Neutrophil (primary cell): ENCODE data around the gene FGF14.

Experiments
- H3K27ac ChIP-seq: fragments of 200-600 bp; sonication (generic); 2 replicates; pipeline ENCODE4 v1.5.1; 2016; ENCODE audit warnings: mild to moderate bottlenecking, moderate library complexity
- H3K27me3 ChIP-seq: fragments of 200-600 bp; sonication (generic); 2 replicates; pipeline ENCODE4 v1.6.0; 2016; ENCODE audit warnings: mild to moderate bottlenecking
- H3K36me3 ChIP-seq: fragments of 200-600 bp; sonication (generic); 2 replicates; pipeline ENCODE4 v1.5.1; 2017
- H3K4me1 ChIP-seq, 2 experiments: fragments of 200-600 bp in 1 of 2; sonication (generic) in 1 of 2; 1 replicate in 1 of 2; 2 replicates in 1 of 2; pipeline versions ENCODE4 v1.5.1 to v1.6.1; 2013 to 2016; ENCODE audit warnings: low read depth in 1 of 2, low read length in 1 of 2, mild to moderate bottlenecking in 1 of 2, moderate library complexity in 1 of 2; ENCODE audit not compliant: control insufficient read depth in 1 of 2, insufficient read depth in 1 of 2
- H3K4me3 ChIP-seq, 2 experiments: fragments of 200-600 bp in 1 of 2; sonication (generic) in 1 of 2; 1 replicate in 1 of 2; 2 replicates in 1 of 2; pipeline ENCODE4 v1.5.1; 2013 to 2016; ENCODE audit warnings: low read depth in 1 of 2, low read length in 1 of 2, mild to moderate bottlenecking in 1 of 2, moderate library complexity in 1 of 2
- H3K9me3 ChIP-seq: fragments of 200-600 bp; sonication (generic); 2 replicates; pipeline ENCODE4 v1.5.1; 2016
- TF ChIP-seq, protein P1 (sequence below): fragments of 200-600 bp; sonication (generic); IDR thresholded peaks from 2 replicates; pipeline ENCODE4 v1.5.1; 2016; ENCODE audit warnings: antibody characterized with exemption

FGF14 gene

DNA sequence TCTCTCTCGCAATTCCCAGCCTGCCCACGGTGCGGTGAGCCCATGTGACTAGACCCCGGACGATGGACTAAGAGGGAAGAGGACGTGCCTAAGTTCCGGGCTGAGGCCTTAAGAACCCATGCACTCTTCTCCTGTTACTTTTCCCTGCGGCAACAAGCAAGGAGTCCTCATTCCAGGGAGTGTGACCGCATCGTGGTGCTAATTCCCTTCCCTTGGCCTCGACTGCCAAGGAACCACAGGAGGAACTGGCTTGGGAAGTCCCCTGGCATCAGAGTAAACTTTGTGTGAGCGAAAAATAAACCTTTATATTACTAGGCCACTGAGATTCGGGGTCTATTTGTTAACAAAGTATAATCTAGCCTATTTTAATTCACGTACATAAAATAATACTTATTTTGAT lies 34.0 kb downstream of the FGF14 start:
- Histone ChIP-seq H3K27ac (no peak overlapping the region), H3K9me3 (no peaks in the 10 kb centered on the region), H3K4me3 (no peak overlapping the region), H3K27me3 (no peaks in the 10 kb centered on the region), H3K36me3 (no peaks in the 10 kb centered on the region), H3K4me1 (no peaks in the 10 kb centered on the region)
- TF ChIP-seq, protein P1, sequence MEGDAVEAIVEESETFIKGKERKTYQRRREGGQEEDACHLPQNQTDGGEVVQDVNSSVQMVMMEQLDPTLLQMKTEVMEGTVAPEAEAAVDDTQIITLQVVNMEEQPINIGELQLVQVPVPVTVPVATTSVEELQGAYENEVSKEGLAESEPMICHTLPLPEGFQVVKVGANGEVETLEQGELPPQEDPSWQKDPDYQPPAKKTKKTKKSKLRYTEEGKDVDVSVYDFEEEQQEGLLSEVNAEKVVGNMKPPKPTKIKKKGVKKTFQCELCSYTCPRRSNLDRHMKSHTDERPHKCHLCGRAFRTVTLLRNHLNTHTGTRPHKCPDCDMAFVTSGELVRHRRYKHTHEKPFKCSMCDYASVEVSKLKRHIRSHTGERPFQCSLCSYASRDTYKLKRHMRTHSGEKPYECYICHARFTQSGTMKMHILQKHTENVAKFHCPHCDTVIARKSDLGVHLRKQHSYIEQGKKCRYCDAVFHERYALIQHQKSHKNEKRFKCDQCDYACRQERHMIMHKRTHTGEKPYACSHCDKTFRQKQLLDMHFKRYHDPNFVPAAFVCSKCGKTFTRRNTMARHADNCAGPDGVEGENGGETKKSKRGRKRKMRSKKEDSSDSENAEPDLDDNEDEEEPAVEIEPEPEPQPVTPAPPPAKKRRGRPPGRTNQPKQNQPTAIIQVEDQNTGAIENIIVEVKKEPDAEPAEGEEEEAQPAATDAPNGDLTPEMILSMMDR: no peak

DNA sequence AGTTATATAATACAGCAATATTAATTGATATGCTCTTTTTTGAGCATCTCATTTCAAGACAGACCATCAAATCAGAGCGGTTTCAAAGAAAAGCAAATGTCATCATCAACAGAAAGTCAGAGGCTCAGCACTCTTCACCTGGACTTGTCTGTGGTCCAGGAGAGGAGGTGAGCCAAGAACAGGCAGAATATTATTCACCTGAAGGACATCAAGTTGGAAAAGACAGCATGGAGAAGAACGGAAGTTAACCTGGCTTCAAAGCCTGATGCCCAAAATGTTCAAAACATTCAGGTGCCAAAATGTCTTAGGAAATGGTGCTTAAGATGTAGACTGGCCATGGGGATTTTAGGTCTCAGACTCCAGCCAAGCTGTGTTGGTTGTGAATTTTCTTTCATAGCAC lies 40.7 kb downstream of the FGF14 start:
- H3K9me3 ChIP-seq: no peaks in the 10 kb centered on the region
- no peaks in the 10 kb centered on the region for H3K27me3 ChIP-seq
- TF ChIP-seq, protein P1: no peak
- H3K27ac ChIP-seq: no peak overlapping the region
- H3K4me1 ChIP-seq: no peaks in the 10 kb centered on the region
- no peaks in the 10 kb centered on the region for H3K36me3 ChIP-seq
- H3K4me3 ChIP-seq: no peak overlapping the region

DNA sequence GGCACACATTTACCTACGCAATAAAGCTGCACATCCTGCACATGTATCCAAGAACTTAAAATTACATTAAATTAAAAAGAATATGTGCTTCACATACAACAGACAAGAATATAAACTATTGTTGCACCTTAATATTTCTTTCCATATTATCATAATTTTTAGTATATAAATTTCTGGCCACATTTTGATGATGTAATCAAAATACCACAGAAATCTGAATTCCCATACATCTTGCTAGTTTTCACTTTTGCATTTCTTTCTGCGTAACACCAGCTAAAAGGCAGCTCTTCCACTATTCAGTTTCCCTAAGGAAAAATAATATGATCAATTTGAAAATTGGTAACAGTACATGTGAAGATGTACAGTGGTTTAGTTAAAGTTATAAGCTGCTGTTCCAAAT lies 42.6 kb downstream of the FGF14 start:
- Histone ChIP-seq H3K36me3 (no peaks in the 10 kb centered on the region), H3K9me3 (no peaks in the 10 kb centered on the region), H3K4me1 (no peaks in the 10 kb centered on the region), H3K27me3 (no peaks in the 10 kb centered on the region), H3K4me3 (no peak overlapping the region), H3K27ac (no peak overlapping the region)
- TF ChIP-seq, protein P1: no peak

DNA sequence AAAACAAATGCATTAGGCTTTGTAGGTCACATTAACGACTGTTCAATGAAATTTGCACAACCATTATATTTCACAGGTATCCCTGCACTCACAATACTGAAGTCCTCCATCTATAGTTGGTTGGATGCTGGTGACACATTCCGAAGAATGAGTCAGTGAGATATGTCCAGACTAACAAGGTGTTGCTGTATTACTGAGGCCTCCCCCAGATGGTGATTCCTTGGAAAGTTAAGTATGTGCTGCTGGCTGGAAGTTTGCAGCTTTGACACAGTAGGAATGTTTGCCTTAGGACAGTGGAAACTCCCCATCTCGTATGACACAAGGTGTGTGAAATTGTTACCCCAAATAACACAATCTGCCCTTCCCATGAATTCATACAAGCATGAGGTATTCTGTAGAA lies 46.6 kb downstream of the FGF14 start:
- TF ChIP-seq, protein P1: no peak
- H3K4me3 ChIP-seq: no peak overlapping the region
- no peaks in the 10 kb centered on the region for H3K9me3 ChIP-seq
- H3K27me3 ChIP-seq: no peaks in the 10 kb centered on the region
- no peaks in the 10 kb centered on the region for H3K4me1 ChIP-seq
- H3K27ac ChIP-seq: no peak overlapping the region
- H3K36me3 ChIP-seq: no peaks in the 10 kb centered on the region

DNA sequence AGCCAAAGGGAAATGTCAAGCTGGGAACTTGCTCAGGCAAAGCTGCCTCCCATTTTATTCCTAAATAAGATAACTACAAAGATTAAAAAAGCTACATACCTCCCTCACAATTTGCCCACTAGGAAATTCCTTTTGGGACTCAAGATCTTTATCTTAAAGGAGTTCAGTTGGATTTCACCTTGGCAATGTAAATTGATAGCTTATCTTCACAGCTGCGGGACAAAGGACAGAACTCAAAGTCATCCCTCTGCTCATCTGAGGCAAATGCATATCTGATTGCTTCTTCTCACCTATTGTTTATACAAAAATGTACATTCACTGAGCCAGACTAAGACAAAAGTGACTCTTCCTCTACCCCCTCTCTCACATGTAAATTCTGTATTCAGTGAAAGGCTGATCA lies 47.8 kb downstream of the FGF14 start:
- no peak overlapping the region for H3K27ac ChIP-seq
- no peaks in the 10 kb centered on the region for H3K36me3 ChIP-seq
- no peaks in the 10 kb centered on the region for H3K4me1 ChIP-seq
- no peaks in the 10 kb centered on the region for H3K9me3 ChIP-seq
- no peaks in the 10 kb centered on the region for H3K27me3 ChIP-seq
- no peak overlapping the region for H3K4me3 ChIP-seq
- TF ChIP-seq, protein P1: no peak

DNA sequence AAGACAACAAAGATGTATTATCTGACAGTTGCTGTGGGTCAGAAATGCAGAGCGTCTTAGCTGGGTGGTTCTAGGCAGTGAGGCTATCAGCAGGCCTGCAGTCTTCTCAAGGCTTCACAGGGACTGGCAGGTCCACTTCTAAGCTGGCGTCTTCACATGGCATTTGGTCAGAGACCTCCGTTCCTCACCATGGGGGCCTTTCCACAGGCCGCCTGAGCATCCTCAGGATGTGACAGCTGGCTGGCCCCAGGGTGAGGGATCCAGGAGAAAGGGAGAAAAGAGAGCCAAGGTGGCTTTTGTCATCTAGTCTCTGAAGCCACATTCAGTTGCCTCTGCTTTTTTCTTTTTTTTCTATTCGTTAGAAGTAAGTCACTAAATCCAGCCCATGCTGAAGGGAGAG lies 50.3 kb downstream of the FGF14 start:
- H3K9me3 ChIP-seq: no peaks in the 10 kb centered on the region
- no peak overlapping the region for H3K4me3 ChIP-seq
- no peaks in the 10 kb centered on the region for H3K36me3 ChIP-seq
- H3K27ac ChIP-seq: no peak overlapping the region
- no peaks in the 10 kb centered on the region for H3K4me1 ChIP-seq
- TF ChIP-seq, protein P1: no peak
- H3K27me3 ChIP-seq: no peaks in the 10 kb centered on the region
